ENCODE measurements around the gene ZNF136. TPM values are rescaled to one million over a fixed set of nuclear protein-coding genes. Genes with fewer than 3 reads are reported as not detected.

Gene ZNF136
- polyA plus RNA-seq (14.2 and 16.2 TPM in 2 replicates), polyA minus RNA-seq (37.3 and 46.5 TPM in 2 replicates)

DNA sequence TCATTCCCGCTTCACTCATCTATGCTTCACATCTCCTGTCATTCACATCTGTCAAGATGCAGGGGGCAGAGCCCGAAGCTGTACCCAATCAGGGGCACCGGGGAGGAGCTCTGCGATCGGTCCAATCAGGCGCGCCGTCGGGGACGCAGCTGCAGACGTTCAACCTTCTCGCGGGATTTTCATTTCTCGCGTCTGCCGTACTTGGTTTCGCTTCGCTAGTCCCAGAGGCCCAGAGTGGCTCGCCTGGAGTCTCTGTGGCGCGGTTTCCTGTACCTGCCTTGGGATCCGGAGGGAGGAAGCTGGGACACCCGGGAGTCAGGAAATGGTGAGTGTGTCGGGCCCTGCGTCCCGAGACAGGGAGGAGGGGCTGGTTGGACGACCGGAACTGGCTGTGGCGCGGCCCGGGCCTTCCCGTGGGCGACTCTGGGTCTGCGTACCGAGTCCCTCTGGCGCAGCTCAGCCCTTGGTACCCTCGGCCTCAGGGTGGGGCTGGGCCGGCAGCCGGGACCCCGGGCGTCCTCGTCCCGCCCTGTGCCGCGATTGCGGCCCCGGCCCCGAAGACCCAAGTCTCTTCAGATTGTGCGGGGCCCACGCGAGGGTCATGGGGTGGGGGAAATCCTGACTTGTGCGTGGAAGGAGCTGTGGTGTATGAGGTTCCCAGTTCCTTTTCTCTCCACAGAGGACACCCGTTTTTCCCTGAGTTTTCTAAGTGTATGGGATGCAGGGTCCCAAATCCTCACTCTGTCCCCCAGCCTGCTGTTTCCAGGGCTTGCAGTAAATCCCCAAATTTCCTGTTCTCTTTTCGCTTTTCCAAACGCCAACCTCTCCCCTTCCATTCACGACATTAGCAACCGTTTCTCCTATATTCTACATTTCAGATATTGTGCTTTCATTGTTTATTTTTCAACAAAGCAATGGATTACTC is at the start of gene ZNF136:
TSS of gene ZNF136 (plus strand) at position 215 of the 925 bp plus-strand sequence. CDS start at position 323, 108 bp downstream.
- Histone ChIP-seq H3K27ac (ENCODE audit: low read length) (peak within 1 kb of the TSS; percentile 81), H3K27me3 (ENCODE audit: insufficient read depth, low read depth, low read length) (no peaks in the 10 kb centered on the region), H3K36me3 (ENCODE audit: insufficient read depth, low read length) (no peaks in the 10 kb centered on the region), H3K4me3 (ENCODE audit: low read length) (peak within 1 kb of the TSS; percentile 94), H3K9me2 (ENCODE audit: insufficient read depth, low read length) (no peaks in the 10 kb centered on the region), H3K9me3 (ENCODE audit: low read length) (no peaks in the 10 kb centered on the region), H2AFZ (ENCODE audit: low read depth, low read length) (peak within 1 kb of the TSS; percentile 73), H3K4me2 (ENCODE audit: low read length) (peak within 1 kb of the TSS; percentile 65), H3K9ac (ENCODE audit: low read length) (peak within 1 kb of the TSS; percentile 91), H3F3A (ENCODE audit: insufficient read depth, low read length, poor library complexity, severe bottlenecking) (no peaks in the 10 kb centered on the region), H4K20me1 (ENCODE audit: insufficient read depth) (no peaks in the 10 kb centered on the region), H3K79me2 (replicated peaks; ENCODE audit: insufficient read depth, low read length) (peaks cover 31% of the 10 kb centered on the region)
- TF ChIP-seq POLR2AphosphoS5 (IDR thresholded peaks at IDR 0.05) (peak; percentile 90), MXI1 (conservative IDR thresholded peaks at IDR 0.05; ENCODE audit: poor library complexity, severe bottlenecking) (peak; percentile 87), SMC3 (conservative IDR thresholded peaks at IDR 0.05; ENCODE audit: poor library complexity) (peak; percentile 48), RAD21 (conservative IDR thresholded peaks at IDR 0.05) (peak; percentile 34), EZH2 (IDR thresholded peaks at IDR 0.05; ENCODE audit: borderline replicate concordance, insufficient read depth, low read length, poor library complexity, severe bottlenecking) (no peak), EP300 (conservative IDR thresholded peaks at IDR 0.05; ENCODE audit: poor library complexity, severe bottlenecking) (peak; percentile 85), TAF1 (IDR thresholded peaks at IDR 0.05; ENCODE audit: low read depth) (peak; percentile 31)
- TF ChIP-seq, protein P1, sequence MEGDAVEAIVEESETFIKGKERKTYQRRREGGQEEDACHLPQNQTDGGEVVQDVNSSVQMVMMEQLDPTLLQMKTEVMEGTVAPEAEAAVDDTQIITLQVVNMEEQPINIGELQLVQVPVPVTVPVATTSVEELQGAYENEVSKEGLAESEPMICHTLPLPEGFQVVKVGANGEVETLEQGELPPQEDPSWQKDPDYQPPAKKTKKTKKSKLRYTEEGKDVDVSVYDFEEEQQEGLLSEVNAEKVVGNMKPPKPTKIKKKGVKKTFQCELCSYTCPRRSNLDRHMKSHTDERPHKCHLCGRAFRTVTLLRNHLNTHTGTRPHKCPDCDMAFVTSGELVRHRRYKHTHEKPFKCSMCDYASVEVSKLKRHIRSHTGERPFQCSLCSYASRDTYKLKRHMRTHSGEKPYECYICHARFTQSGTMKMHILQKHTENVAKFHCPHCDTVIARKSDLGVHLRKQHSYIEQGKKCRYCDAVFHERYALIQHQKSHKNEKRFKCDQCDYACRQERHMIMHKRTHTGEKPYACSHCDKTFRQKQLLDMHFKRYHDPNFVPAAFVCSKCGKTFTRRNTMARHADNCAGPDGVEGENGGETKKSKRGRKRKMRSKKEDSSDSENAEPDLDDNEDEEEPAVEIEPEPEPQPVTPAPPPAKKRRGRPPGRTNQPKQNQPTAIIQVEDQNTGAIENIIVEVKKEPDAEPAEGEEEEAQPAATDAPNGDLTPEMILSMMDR (IDR thresholded peaks at IDR 0.05; ENCODE audit: poor library complexity, severe bottlenecking), result no peak
- TF ChIP-seq, protein P2, sequence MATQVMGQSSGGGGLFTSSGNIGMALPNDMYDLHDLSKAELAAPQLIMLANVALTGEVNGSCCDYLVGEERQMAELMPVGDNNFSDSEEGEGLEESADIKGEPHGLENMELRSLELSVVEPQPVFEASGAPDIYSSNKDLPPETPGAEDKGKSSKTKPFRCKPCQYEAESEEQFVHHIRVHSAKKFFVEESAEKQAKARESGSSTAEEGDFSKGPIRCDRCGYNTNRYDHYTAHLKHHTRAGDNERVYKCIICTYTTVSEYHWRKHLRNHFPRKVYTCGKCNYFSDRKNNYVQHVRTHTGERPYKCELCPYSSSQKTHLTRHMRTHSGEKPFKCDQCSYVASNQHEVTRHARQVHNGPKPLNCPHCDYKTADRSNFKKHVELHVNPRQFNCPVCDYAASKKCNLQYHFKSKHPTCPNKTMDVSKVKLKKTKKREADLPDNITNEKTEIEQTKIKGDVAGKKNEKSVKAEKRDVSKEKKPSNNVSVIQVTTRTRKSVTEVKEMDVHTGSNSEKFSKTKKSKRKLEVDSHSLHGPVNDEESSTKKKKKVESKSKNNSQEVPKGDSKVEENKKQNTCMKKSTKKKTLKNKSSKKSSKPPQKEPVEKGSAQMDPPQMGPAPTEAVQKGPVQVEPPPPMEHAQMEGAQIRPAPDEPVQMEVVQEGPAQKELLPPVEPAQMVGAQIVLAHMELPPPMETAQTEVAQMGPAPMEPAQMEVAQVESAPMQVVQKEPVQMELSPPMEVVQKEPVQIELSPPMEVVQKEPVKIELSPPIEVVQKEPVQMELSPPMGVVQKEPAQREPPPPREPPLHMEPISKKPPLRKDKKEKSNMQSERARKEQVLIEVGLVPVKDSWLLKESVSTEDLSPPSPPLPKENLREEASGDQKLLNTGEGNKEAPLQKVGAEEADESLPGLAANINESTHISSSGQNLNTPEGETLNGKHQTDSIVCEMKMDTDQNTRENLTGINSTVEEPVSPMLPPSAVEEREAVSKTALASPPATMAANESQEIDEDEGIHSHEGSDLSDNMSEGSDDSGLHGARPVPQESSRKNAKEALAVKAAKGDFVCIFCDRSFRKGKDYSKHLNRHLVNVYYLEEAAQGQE (IDR thresholded peaks at IDR 0.05; ENCODE audit: borderline replicate concordance), result peak; percentile 78

DNA sequence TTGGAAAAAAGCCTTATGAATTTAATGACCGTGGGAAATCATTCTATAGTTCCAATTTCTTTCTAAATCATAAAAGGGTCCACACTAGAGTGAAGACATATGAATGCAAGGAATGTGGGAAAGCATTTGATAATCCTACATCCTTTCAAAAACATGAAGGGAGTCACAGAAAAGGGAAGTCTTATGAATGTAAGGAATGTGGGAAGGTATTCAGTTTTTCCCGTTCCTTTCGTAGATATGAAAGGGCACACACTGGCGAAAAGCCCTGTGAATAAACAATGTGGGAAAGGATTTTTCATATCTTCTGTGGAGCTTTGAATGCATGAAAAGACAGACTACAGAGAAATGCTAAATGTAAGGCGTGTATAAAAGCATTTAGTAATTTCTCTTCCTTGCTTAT is 49.8 kb upstream of the ZNF136 start:
- Histone ChIP-seq H3K27me3 (ENCODE audit: insufficient read depth, low read depth, low read length) (no peaks in the 10 kb centered on the region), H3F3A (ENCODE audit: insufficient read depth, low read length, poor library complexity, severe bottlenecking) (no peaks in the 10 kb centered on the region), H2AFZ (ENCODE audit: low read depth, low read length) (no peak overlapping the region), H3K36me3 (ENCODE audit: insufficient read depth, low read length) (peaks cover 10% of the 10 kb centered on the region), H3K79me2 (replicated peaks; ENCODE audit: insufficient read depth, low read length) (no peaks in the 10 kb centered on the region), H3K4me2 (ENCODE audit: low read length) (no peak overlapping the region), H3K9ac (ENCODE audit: low read length) (no peak overlapping the region), H3K9me2 (ENCODE audit: insufficient read depth, low read length) (no peaks in the 10 kb centered on the region), H3K27ac (ENCODE audit: low read length) (no peak overlapping the region), H3K9me3 (ENCODE audit: low read length) (no peaks in the 10 kb centered on the region), H4K20me1 (ENCODE audit: insufficient read depth) (no peaks in the 10 kb centered on the region), H3K4me3 (ENCODE audit: low read length) (no peak overlapping the region)
- TF ChIP-seq SMC3 (conservative IDR thresholded peaks at IDR 0.05; ENCODE audit: poor library complexity), result no peak
- TF ChIP-seq, protein P2 (IDR thresholded peaks at IDR 0.05; ENCODE audit: borderline replicate concordance), result no peak
- TF ChIP-seq POLR2AphosphoS5 (IDR thresholded peaks at IDR 0.05), result no peak
- TF ChIP-seq TAF1 (IDR thresholded peaks at IDR 0.05; ENCODE audit: low read depth), result no peak
- no peak for TF ChIP-seq RAD21 (conservative IDR thresholded peaks at IDR 0.05)
- TF ChIP-seq, protein P1 (IDR thresholded peaks at IDR 0.05; ENCODE audit: poor library complexity, severe bottlenecking), result no peak
- TF ChIP-seq MXI1 (conservative IDR thresholded peaks at IDR 0.05; ENCODE audit: poor library complexity, severe bottlenecking), result no peak
- TF ChIP-seq EP300 (conservative IDR thresholded peaks at IDR 0.05; ENCODE audit: poor library complexity, severe bottlenecking), result no peak
- TF ChIP-seq EZH2 (IDR thresholded peaks at IDR 0.05; ENCODE audit: borderline replicate concordance, insufficient read depth, low read length, poor library complexity, severe bottlenecking), result no peak

Measured in neural cell (in vitro differentiated cells).